ENCODE measurements around the gene GRIK4. TPM values are rescaled to one million over a fixed set of nuclear protein-coding genes. Genes with fewer than 3 reads are reported as not detected.
A peak's percentile ranks its signal among the peaks of the same experiment; 100 is the strongest.

The GRIK4 gene
- polyA plus RNA-seq, 1 experiment = not detected

- CTCF ChIA-PET = interaction anchor here (1.6 kb wide), 1 partner anchor 11 kb away, joined by 3 read pairs; no protein-coding TSS in a partner anchor
- Histone ChIP-seq H3K36me3 (ENCODE audit: control insufficient read depth, insufficient read depth, low read length) (no peaks in the 10 kb centered on the region), H3K4me3 (ENCODE audit: low read depth, low read length) (no peak overlapping the region), H3K27me3 (ENCODE audit: control insufficient read depth, insufficient read depth, low read length) (no peaks in the 10 kb centered on the region)
- TF ChIP-seq, protein P1, sequence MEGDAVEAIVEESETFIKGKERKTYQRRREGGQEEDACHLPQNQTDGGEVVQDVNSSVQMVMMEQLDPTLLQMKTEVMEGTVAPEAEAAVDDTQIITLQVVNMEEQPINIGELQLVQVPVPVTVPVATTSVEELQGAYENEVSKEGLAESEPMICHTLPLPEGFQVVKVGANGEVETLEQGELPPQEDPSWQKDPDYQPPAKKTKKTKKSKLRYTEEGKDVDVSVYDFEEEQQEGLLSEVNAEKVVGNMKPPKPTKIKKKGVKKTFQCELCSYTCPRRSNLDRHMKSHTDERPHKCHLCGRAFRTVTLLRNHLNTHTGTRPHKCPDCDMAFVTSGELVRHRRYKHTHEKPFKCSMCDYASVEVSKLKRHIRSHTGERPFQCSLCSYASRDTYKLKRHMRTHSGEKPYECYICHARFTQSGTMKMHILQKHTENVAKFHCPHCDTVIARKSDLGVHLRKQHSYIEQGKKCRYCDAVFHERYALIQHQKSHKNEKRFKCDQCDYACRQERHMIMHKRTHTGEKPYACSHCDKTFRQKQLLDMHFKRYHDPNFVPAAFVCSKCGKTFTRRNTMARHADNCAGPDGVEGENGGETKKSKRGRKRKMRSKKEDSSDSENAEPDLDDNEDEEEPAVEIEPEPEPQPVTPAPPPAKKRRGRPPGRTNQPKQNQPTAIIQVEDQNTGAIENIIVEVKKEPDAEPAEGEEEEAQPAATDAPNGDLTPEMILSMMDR (IDR thresholded peaks at IDR 0.05; ENCODE audit: insufficient read depth, low read depth, low read length) = no peak
- no peak for DNase-seq (ENCODE audit: low read depth)
- POLR2A ChIA-PET = no interaction called here
Observed at GRCh38 chr11:120923866-120924508, 412.4 kb downstream of the GRIK4 start.

DNA sequence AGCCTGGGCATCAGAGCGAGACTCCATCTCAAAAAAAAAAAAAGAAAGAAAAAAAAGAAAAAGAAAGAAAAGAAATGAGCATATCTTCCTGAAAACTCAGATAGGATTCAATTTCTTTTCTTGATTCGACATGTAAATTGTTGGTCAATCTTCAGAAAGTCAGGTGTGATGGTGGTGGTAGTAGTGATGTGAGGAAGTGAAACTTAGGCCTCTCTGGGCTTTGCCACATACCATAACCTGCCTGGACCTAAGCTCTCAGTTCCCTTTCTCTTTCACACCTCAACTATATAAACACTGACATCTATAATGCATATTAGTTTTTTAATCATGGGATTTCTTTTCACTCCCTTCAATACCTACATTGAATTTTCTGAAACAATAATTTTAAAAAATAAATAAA is 414.4 kb downstream of the GRIK4 start:
- TF ChIP-seq, protein P1 (IDR thresholded peaks at IDR 0.05; ENCODE audit: insufficient read depth, low read depth, low read length) = no peak
- DNase-seq (ENCODE audit: low read depth) = no peak
- H3K4me3 ChIP-seq (ENCODE audit: low read depth, low read length) = no peak overlapping the region
- no peaks in the 10 kb centered on the region for H3K36me3 ChIP-seq (ENCODE audit: control insufficient read depth, insufficient read depth, low read length)
- ChIA-PET CTCF (no interaction called here), POLR2A (no interaction called here)
- no peaks in the 10 kb centered on the region for H3K27me3 ChIP-seq (ENCODE audit: control insufficient read depth, insufficient read depth, low read length)

GRCh38 chr11:120928627-120929026 is 417.1 kb downstream of the GRIK4 start:
- no peaks in the 10 kb centered on the region; the same call in 1 of the 2 replicates for H3K27me3 ChIP-seq (ENCODE audit: control insufficient read depth, insufficient read depth, low read length)
- POLR2A ChIA-PET = no interaction called here
- no peak overlapping the region for H3K4me3 ChIP-seq (ENCODE audit: low read depth, low read length)
- DNase-seq (ENCODE audit: low read depth) = no peak
- no peaks in the 10 kb centered on the region for H3K36me3 ChIP-seq (ENCODE audit: control insufficient read depth, insufficient read depth, low read length)
- TF ChIP-seq, protein P1 (IDR thresholded peaks at IDR 0.05; ENCODE audit: insufficient read depth, low read depth, low read length) = no peak
- CTCF ChIA-PET = no interaction called here

DNA sequence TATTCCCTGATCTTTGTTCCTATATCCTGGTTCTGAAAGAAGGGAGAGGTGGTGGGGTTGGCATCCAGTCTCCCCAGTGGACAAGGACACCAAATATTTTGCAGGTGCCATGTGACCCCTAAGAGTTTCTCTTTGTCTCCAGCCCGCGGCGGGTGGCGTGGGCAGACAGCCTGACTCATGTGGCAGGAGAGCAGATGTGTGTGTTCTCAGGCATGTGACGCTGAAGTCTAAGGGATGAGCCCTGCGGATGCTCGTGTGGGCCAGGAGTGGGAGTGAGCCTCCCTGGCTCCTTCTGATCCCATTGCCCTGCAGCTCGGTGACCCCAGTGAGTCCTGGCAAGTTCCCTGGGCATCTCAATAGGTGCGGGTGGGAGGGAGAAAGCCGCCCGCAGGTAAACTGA is 417.5 kb downstream of the GRIK4 start:
- ChIA-PET POLR2A (no interaction called here), CTCF (interaction anchor here (0.6 to 1.5 kb wide), 7 partner anchors 12 to 364 kb away, joined by 3 to 4 read pairs (median 3); no protein-coding TSS in a partner anchor)
- TF ChIP-seq, protein P1 (IDR thresholded peaks at IDR 0.05; ENCODE audit: insufficient read depth, low read depth, low read length) = no peak
- H3K27me3 ChIP-seq (ENCODE audit: control insufficient read depth, insufficient read depth, low read length) = no peaks in the 10 kb centered on the region; the same call in 1 of the 2 replicates
- H3K36me3 ChIP-seq (ENCODE audit: control insufficient read depth, insufficient read depth, low read length) = no peaks in the 10 kb centered on the region
- no peak overlapping the region for H3K4me3 ChIP-seq (ENCODE audit: low read depth, low read length)
- DNase-seq (ENCODE audit: low read depth) = no peak

GRCh38 chr11:120929664-120930154 is 418.2 kb downstream of the GRIK4 start:
- no peak for DNase-seq (ENCODE audit: low read depth)
- H3K27me3 ChIP-seq (ENCODE audit: control insufficient read depth, insufficient read depth, low read length) = no peaks in the 10 kb centered on the region; the same call in 1 of the 2 replicates

More at GRCh38 chr11:120929664-120930154, 418.2 kb downstream of the GRIK4 start:
- Histone ChIP-seq H3K4me3 (ENCODE audit: low read depth, low read length) (no peak overlapping the region), H3K36me3 (ENCODE audit: control insufficient read depth, insufficient read depth, low read length) (no peaks in the 10 kb centered on the region)
- ChIA-PET POLR2A (no interaction called here), CTCF (interaction anchor here (0.6 to 1.5 kb wide), 8 partner anchors 12 to 613 kb away, joined by 3 to 4 read pairs (median 3); no protein-coding TSS in a partner anchor)
- TF ChIP-seq, protein P1 (IDR thresholded peaks at IDR 0.05; ENCODE audit: insufficient read depth, low read depth, low read length) = peak; percentile 58

All from BJ (cell line).